ENCODE results near the gene TGFBR3L. TPM values are rescaled to one million over a fixed set of nuclear protein-coding genes. Genes with fewer than 3 reads are reported as not detected.
A peak's percentile ranks its signal among the peaks of the same experiment; 100 is the strongest.

TGFBR3L gene
- total and polyA plus RNA-seq, 2 of the 13 experiments (the other 11 are each of a cell fraction or from before 2014, with no cell fraction given): 0.20 to 1.0 TPM

- TF ChIP-seq, protein P1, sequence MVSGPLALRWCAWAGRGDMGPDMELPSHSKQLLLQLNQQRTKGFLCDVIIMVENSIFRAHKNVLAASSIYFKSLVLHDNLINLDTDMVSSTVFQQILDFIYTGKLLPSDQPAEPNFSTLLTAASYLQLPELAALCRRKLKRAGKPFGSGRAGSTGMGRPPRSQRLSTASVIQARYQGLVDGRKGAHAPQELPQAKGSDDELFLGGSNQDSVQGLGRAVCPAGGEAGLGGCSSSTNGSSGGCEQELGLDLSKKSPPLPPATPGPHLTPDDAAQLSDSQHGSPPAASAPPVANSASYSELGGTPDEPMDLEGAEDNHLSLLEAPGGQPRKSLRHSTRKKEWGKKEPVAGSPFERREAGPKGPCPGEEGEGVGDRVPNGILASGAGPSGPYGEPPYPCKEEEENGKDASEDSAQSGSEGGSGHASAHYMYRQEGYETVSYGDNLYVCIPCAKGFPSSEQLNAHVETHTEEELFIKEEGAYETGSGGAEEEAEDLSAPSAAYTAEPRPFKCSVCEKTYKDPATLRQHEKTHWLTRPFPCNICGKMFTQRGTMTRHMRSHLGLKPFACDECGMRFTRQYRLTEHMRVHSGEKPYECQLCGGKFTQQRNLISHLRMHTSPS (CRISPR knock-in tag; IDR thresholded peaks at IDR 0.05; ENCODE audit: low read depth): no peak
- no peak for TF ChIP-seq TSC22D2 (CRISPR knock-in tag; IDR thresholded peaks at IDR 0.05; ENCODE audit: borderline replicate concordance)
- peak; percentile 46; the same call in 1 of the 2 replicates for TF ChIP-seq ZNF441 (CRISPR knock-in tag; IDR thresholded peaks at IDR 0.05; ENCODE audit: borderline replicate concordance)
- TF ChIP-seq HNF1B (CRISPR knock-in tag; IDR thresholded peaks at IDR 0.05): peak; percentile 85
- TF ChIP-seq PAX8 (CRISPR knock-in tag; IDR thresholded peaks at IDR 0.05; ENCODE audit: borderline replicate concordance): no peak
- TF ChIP-seq KDM6A (CRISPR knock-in tag; IDR thresholded peaks at IDR 0.05; ENCODE audit: low read depth): no peak; the same call in 1 of the 2 replicates
- TF ChIP-seq RFX3 (CRISPR knock-in tag; IDR thresholded peaks at IDR 0.05): no peak
- no peak for TF ChIP-seq ZNF564 (CRISPR knock-in tag; IDR thresholded peaks at IDR 0.05)
- TF ChIP-seq CENPT (CRISPR knock-in tag; IDR thresholded peaks at IDR 0.05; ENCODE audit: low read depth): 0 out of 2 replicates have a peak, but pooled peaks have one; percentile 6
- TF ChIP-seq, protein P2, sequence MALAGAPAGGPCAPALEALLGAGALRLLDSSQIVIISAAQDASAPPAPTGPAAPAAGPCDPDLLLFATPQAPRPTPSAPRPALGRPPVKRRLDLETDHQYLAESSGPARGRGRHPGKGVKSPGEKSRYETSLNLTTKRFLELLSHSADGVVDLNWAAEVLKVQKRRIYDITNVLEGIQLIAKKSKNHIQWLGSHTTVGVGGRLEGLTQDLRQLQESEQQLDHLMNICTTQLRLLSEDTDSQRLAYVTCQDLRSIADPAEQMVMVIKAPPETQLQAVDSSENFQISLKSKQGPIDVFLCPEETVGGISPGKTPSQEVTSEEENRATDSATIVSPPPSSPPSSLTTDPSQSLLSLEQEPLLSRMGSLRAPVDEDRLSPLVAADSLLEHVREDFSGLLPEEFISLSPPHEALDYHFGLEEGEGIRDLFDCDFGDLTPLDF (CRISPR knock-in tag; IDR thresholded peaks at IDR 0.05): no peak
- TF ChIP-seq ZNF17 (CRISPR knock-in tag; IDR thresholded peaks at IDR 0.05): no peak
- no peak for TF ChIP-seq ZNF10 (CRISPR knock-in tag; IDR thresholded peaks at IDR 0.05; ENCODE audit: borderline replicate concordance, low read depth)
- no peak for TF ChIP-seq NFKB2 (CRISPR knock-in tag; IDR thresholded peaks at IDR 0.05; ENCODE audit: borderline replicate concordance)
- TF ChIP-seq MIXL1 (CRISPR knock-in tag; IDR thresholded peaks at IDR 0.05): peak; percentile 51; the same call in 1 of the 2 replicates
- peak; percentile 80; the same call in 1 of the 2 replicates for TF ChIP-seq KDM1A (CRISPR knock-in tag; IDR thresholded peaks at IDR 0.05)
- TF ChIP-seq ZSCAN20 (CRISPR knock-in tag; IDR thresholded peaks at IDR 0.05; ENCODE audit: borderline replicate concordance): no peak
- peak; percentile 97 for TF ChIP-seq ZNF629 (CRISPR knock-in tag; conservative IDR thresholded peaks at IDR 0.05)
- no peak for TF ChIP-seq FOXA1 (IDR thresholded peaks at IDR 0.05)
- TF ChIP-seq FOXA1 (CRISPR knock-in tag; IDR thresholded peaks at IDR 0.05): peak; percentile 14; the same call in 1 of the 2 replicates
- TF ChIP-seq KAT7 (CRISPR knock-in tag; IDR thresholded peaks at IDR 0.05; ENCODE audit: borderline replicate concordance): peak; percentile 58; the same call in 1 of the 2 replicates
- TF ChIP-seq ARID4A (CRISPR knock-in tag; IDR thresholded peaks at IDR 0.05; ENCODE audit: borderline replicate concordance): no peak; the same call in 1 of the 2 replicates
- TF ChIP-seq PHF21A (CRISPR knock-in tag; IDR thresholded peaks at IDR 0.05): peak; percentile 66; the same call in 1 of the 2 replicates
These were observed 4.2 kb downstream of the TGFBR3L start (continued) for GRCh38 chr19:7918615-7919421.

Data from HepG2 (cell line).